Medulla oblongata (tissue), 1 donor: ENCODE results near the gene CPLX3.

ENCODE experiments used
- DNase-seq: peaks from one replicate; pipeline ENCODE4 v3.0.0-alpha.2; 2015; ENCODE audit errors: extremely low spot score

Gene CPLX3

DNA sequence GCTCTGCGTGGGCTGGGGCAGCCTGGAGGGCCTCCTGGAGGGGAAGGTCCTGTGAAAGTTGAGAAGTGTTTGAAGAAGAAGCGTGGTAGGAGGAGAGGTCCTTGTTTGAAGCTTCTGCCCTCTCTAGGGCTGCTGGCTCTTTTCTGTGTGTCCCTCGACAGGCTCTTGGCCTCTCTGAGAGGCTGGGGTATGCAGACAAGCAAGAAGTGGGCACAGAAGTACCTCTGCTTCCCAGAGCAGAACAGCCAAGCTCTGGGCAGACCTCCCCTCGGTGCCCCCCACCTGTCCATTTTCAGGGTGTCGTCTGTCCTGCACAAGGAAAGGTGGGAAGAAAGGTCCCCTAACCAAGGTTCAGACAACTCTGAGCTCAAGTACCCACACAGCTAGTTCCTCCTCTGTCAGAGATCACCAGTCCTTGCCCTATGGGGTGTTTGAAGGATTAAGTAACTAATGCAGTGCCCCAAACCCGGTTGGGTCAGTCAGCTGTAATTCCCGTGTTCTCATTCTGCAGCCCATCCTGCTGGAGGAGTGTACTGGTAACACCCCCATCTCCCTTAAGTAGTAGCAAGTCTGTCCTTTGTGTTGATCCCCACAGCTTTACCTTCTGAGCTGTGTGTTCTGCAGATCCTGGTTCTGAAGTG is 38.3 kb upstream of the CPLX3 start:
- no peak for DNase-seq

GRCh38 chr15:74788683-74789151 is 37.7 kb upstream of the CPLX3 start:
- DNase-seq = no peak

GRCh38 chr15:74789171-74789631 is 37.2 kb upstream of the CPLX3 start:
- no peak for DNase-seq

- no peak for DNase-seq
Measured at GRCh38 chr15:74789741-74790079, 36.7 kb upstream of the CPLX3 start.

- peak; percentile 88 for DNase-seq
Measured at GRCh38 chr15:74790080-74790916, 36.1 kb upstream of the CPLX3 start.

- DNase-seq = no peak
Measured at GRCh38 chr15:74791007-74791406, 35.4 kb upstream of the CPLX3 start.

DNA sequence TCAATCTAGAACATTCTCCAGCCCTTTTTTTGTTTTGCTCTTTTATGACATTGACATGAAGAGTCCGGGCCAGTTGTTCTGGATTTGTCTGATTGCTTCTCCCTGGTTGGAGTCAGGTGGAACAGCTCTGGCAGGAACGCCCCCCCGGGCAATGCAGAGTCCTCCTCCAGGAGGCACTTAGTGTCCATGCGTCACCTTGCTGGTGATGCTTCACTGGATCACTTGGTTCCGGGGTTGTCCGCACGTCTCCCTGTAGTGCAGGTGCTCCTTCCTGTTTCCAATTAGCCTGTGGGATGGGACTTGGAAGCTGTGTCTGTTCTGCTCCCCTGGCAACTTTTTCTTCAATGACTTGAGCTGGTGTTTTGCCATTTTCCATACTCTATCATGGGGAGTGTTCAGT is 34.8 kb upstream of the CPLX3 start:
- DNase-seq = no peak

- DNase-seq = no peak
Measured at GRCh38 chr15:74792227-74793016, 34.0 kb upstream of the CPLX3 start.

GRCh38 chr15:74793135-74794028 is 33.0 kb upstream of the CPLX3 start:
- DNase-seq = no peak

DNA sequence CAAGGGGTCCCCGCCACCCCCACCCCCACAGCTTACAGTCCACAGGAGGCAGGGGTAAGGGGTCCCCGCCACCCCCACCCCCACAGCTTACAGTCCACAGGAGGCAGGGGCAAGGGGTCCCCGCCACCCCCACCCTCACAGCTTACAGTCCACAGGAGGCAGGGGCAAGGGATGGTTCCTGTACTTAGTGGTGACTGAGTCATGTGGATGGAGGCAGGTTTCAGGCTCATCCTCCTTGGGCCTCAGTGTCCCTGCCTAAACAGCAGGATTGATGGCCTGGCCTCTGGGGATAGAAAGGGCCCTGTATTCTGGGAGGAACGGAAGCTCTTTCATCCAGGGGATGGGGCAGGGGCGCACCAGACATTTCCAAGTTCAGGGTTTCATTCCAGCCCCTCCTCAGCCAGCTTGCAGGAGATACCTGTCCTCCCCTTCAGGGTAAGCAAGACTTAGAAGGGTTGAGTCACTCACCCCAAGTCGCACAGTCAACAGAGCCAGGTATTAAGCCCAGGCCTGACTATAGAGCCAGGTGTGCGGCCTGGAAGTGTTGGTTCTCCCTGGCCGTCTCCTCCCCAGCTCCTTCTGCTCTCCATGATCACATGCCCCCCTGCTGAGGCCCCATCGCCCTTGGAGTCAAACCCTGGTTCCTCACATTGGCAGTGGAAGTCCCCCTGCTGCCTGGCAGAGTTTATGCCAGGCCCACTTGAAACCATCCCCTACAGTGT is 32.0 kb upstream of the CPLX3 start:
- DNase-seq = no peak

DNA sequence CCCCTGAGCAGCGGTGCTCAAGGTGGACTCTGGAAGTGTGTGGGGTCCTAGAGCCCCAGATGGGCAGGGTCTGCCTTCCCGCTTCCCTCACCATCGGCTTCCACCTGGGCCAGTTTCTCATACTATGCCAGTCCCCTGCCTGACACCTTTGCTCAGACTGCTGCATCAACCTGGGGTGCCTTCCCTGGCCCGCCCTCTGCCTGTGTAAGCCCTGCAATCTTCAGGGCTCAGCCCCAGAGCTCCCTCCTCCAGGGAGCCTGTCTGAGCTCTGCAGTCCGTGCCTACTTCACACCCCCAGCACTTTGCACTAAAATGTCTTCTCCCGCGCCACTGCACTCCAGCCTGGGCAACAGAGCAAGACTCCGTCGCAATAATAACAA is 31.5 kb upstream of the CPLX3 start:
- DNase-seq = no peak

- DNase-seq = no peak
Measured at GRCh38 chr15:74795966-74796625, 30.3 kb upstream of the CPLX3 start.

DNA sequence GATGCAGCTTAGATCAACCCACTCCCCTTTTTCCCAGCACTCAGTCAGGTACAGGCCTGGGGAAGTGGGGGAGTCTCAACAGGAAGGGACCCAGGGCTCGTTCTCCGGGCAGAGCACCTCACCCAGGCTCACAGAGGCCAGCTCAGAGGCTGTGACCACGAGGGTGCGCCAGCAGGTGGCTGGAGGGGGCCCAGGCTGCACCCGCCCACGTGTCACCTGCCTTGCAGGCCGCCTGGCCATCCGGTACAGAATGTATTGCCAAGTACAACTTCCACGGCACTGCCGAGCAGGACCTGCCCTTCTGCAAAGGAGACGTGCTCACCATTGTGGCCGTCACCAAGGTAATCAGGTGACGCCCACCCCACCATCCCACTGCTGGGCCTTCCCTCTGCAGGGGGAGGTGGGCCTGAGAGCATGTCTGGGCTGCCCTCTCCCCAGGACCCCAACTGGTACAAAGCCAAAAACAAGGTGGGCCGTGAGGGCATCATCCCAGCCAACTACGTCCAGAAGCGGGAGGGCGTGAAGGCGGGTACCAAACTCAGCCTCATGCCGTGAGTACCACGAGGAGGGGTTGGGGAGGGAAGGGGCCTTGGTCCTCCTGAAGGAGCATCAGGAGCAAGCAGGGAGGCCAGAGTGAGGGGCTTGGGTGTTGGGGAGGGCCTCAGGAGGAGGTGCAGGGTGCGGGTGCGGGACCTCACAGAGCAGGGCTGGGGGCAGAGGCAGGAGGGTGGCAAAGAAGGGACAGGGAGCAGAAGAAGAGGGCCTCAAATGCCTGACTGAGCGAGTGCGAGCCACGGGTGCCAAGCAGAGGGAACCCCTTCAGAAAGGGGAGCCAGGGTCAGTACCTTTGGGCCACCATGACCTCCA is 27.8 kb upstream of the CPLX3 start:
- no peak for DNase-seq

GRCh38 chr15:74799255-74799855 is 27.1 kb upstream of the CPLX3 start:
- no peak for DNase-seq

DNA sequence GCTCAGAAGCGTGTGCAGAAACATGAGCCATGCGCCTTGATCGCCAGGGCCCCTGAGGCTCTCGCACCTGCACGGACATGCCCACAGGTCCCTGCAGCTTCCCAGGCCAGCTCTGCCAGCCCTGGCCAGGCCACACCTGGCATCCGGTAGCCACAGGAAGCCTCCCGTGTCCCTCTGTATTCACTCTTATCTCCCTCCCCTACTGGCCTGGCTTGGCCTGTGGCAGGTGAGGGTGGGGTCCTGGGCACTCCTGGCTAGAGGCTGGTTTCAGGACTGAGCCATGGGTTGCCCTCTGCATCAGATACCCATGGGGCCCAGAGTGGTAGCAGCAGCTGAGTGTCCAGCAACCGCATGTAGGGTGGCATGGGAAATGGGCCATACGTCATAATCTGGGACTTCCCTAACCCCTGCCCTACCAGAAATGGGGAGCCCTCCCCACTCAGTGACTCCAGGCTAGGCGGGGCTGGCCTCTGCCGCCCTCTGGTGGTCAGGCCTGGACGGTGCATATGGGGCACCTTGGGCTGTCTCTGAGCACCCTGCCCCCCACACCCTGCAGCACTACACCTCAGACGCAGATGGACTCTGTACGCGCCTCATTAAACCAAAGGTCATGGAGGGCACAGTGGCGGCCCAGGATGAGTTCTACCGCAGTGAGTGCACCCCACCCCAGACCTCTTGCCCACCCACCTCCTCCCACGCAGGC is 26.4 kb upstream of the CPLX3 start:
- peak; percentile 86 for DNase-seq

GRCh38 chr15:74800559-74801094 is 25.8 kb upstream of the CPLX3 start:
- DNase-seq = no peak

DNA sequence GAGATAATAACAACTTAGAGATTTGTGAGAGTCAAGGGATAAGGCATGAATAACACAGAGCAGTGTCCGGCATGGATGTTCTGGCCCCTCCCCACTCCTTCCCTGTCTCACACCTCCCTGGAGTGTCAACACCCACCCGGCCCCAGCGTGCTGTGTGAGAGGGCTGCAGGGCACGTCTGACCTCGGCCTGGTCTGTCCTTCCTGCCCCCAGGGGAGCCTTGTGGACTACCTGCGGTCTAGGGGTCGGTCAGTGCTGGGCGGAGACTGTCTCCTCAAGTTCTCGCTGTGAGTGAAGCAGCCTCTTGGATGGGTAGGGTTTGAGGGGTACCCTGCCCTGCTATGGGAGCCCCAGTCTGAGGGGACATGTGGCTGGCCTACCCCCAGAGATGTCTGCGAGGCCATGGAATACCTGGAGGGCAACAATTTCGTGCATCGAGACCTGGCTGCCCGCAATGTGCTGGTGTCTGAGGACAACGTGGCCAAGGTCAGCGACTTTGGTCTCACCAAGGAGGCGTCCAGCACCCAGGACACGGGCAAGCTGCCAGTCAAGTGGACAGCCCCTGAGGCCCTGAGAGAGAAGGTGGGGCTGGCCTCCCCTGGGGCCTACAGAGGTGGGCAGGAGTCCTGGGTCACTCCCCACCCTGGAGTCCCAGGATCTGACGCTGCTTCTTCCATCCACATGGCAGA is 25.0 kb upstream of the CPLX3 start:
- no peak for DNase-seq
